Mammary epithelial cell (primary cell): ENCODE measurements around the gene ENDOU.

Experiments
- EZH2 ChIP-seq: IDR thresholded peaks from 2 replicates; pipeline ENCODE4 v1.6.1; 2012; ENCODE audit warnings: low read length, inconsistent platforms, borderline replicate concordance
- TF ChIP-seq, protein P1 (sequence below), 2 donors: IDR thresholded peaks in 1 of 2; conservative IDR thresholded peaks in 1 of 2; 2 replicates each; pipeline ENCODE4 v1.5.1; 2011 to 2012; ENCODE audit warnings: inconsistent platforms in 2 of 2, low read length in 2 of 2, mild to moderate bottlenecking in 2 of 2, control low read depth in 1 of 2, low read depth in 1 of 2; ENCODE audit not compliant: insufficient read depth in 1 of 2; ENCODE audit errors: extremely low read depth in 1 of 2

DNA sequence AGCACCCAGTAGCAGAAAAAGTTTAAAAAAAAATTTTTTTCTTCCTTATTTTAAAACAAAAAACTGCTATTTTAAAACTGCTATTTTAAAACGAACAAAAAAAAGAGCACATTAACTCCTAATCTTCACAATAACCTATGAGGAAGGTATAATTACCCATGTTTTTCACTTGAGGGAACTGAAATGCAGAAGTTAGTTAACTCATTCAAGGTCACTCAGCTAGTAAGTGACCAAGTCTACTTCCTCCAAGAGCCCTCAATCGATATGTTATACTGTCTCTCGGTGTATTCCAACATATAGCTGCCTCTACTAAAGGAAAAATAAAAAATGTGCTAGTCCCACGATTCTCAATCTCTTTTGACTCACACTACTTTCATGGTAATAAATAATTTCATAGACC lies 27.2 kb downstream of the ENDOU start:
- no peak for TF ChIP-seq EZH2
- TF ChIP-seq, protein P1, sequence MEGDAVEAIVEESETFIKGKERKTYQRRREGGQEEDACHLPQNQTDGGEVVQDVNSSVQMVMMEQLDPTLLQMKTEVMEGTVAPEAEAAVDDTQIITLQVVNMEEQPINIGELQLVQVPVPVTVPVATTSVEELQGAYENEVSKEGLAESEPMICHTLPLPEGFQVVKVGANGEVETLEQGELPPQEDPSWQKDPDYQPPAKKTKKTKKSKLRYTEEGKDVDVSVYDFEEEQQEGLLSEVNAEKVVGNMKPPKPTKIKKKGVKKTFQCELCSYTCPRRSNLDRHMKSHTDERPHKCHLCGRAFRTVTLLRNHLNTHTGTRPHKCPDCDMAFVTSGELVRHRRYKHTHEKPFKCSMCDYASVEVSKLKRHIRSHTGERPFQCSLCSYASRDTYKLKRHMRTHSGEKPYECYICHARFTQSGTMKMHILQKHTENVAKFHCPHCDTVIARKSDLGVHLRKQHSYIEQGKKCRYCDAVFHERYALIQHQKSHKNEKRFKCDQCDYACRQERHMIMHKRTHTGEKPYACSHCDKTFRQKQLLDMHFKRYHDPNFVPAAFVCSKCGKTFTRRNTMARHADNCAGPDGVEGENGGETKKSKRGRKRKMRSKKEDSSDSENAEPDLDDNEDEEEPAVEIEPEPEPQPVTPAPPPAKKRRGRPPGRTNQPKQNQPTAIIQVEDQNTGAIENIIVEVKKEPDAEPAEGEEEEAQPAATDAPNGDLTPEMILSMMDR (conservative IDR thresholded peaks at IDR 0.05 in 1 of 2, IDR thresholded peaks at IDR 0.05 in 1 of 2; ENCODE audit: extremely low read depth in 1 of 2, insufficient read depth in 1 of 2, low read depth in 1 of 2, low read length in 2 of 2), result no peak
